Colonic mucosa (tissue), 4 donors: ENCODE results near the gene HSH2D. TPM values are rescaled to one million over a fixed set of nuclear protein-coding genes. Genes with fewer than 3 reads are reported as not detected.
"Not testable (repeated sequence)": the region's sequence is repeated elsewhere in the genome, so short reads cannot be mapped to it uniquely, and the experiment has no call there.

Experiments used
- DNase-seq: peaks from one replicate; pipeline ENCODE4 v3.0.0-alpha.2; 2020
- H3K27ac ChIP-seq: fragments of 200-600 bp; one replicate; pipeline ENCODE4 v1.8.0; 2021
- H3K27me3 ChIP-seq: fragments of 200-600 bp; one replicate; pipeline ENCODE4 v1.8.0; 2021
- H3K36me3 ChIP-seq: fragments of 200-600 bp; one replicate; pipeline ENCODE4 v1.8.0; 2021
- H3K4me1 ChIP-seq: fragments of 200-600 bp; one replicate; pipeline ENCODE4 v1.8.0; 2021; ENCODE audit warnings: mild to moderate bottlenecking
- H3K4me3 ChIP-seq: fragments of 200-600 bp; one replicate; pipeline ENCODE4 v1.8.0; 2021
- H3K9ac ChIP-seq, 2 donors: one replicate each; pipeline ENCODE4 v1.7.0; 2013; ENCODE audit warnings: control low read depth in 2 of 2, low read depth in 2 of 2, low read length in 2 of 2
- H3K9me3 ChIP-seq: fragments of 200-600 bp; one replicate; pipeline ENCODE4 v1.8.0; 2021
- intact Hi-C: fragments of 100-400 bp; cut with DNase I; formaldehyde crosslinking; loops from one replicate; pipeline ENCODE4 v1.14.1; 2022
- total RNA-seq, 2 donors: library from RNA; stranded (reverse); fragmentation: NEBNext Ultra II Directional in 1 of 2; extraction: Animal tissue kit (Norgen Biotek cat#: 25700) in 1 of 2; gene quantifications; one replicate each; pipeline ENCODE4 v1.2.1, GENCODE V29; 2021
- TF ChIP-seq, protein P1 (sequence below): fragments of 200-600 bp; IDR thresholded peaks from one replicate; pipeline ENCODE4 v1.8.0; 2022; ENCODE audit warnings: antibody characterized with exemption, mild to moderate bottlenecking
- donor health status: healthy.
- donor health status: DM: no; HTN: no; CAD: no.
- donor health status: DM: no; HTN: no; CAD: no.

The HSH2D gene
- total RNA-seq, 2 donors from 2014 or later = 13.5 to 14.0 TPM

DNA sequence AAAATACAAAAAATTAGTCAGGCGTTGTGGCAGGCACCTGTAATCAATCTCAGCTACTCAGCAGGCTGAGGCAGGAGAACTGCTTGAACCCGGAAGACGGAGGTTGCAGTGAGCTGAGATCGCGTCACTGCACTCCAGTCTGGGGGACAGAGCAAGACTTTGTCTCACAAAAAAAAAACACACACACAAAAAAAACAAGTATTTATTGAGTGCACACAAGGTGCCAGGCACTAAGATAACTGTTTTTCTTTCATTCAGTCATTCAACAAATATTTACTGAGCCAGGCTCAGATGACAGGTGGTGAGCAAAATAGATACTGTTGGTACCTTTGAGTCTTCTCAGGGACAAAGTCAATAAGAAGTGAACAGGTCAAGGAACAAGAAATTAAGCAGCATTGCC lies 23.6 kb downstream of the HSH2D start:
- intact Hi-C loops = no loop called here
- no peaks in the 10 kb centered on the region for H3K36me3 ChIP-seq
- TF ChIP-seq, protein P1, sequence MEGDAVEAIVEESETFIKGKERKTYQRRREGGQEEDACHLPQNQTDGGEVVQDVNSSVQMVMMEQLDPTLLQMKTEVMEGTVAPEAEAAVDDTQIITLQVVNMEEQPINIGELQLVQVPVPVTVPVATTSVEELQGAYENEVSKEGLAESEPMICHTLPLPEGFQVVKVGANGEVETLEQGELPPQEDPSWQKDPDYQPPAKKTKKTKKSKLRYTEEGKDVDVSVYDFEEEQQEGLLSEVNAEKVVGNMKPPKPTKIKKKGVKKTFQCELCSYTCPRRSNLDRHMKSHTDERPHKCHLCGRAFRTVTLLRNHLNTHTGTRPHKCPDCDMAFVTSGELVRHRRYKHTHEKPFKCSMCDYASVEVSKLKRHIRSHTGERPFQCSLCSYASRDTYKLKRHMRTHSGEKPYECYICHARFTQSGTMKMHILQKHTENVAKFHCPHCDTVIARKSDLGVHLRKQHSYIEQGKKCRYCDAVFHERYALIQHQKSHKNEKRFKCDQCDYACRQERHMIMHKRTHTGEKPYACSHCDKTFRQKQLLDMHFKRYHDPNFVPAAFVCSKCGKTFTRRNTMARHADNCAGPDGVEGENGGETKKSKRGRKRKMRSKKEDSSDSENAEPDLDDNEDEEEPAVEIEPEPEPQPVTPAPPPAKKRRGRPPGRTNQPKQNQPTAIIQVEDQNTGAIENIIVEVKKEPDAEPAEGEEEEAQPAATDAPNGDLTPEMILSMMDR = no peak
- H3K4me1 ChIP-seq = no peaks in the 10 kb centered on the region
- no peak for DNase-seq
- no peak overlapping the region for H3K9ac ChIP-seq
- H3K27me3 ChIP-seq = no peaks in the 10 kb centered on the region
- no peaks in the 10 kb centered on the region for H3K9me3 ChIP-seq
- no peak overlapping the region for H3K4me3 ChIP-seq
- no peak overlapping the region for H3K27ac ChIP-seq

DNA sequence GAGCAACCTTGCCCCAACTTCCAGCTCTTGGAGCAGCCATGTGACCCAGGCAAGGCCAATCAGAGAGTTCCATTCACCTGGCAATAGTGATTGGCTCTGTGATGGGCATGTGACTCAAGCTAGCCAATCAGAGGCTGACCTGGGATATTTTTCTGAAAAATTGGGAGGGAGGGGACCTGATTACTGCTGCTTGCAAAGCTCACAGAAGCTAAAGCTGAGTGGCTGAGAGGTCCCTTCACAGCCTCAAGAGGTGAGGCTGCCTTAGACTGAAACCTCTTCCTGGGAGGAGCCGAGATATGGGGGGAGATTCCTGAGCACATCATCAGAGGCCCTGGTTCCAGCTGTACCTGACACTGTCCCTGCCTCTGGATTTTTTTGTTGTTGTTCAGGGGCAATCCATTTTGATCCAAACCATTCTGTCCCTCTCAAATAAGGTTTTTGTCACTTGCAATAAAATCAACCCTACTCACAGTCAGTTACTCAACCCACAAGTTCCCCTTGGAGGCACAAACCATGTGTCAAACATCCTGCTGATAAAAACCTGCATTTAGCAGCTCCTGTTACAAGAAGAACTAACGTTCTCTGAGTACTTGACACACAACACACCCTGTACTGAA lies 25.1 kb downstream of the HSH2D start:
- no peaks in the 10 kb centered on the region for H3K36me3 ChIP-seq
- H3K27me3 ChIP-seq = no peaks in the 10 kb centered on the region
- H3K4me3 ChIP-seq = no peak overlapping the region
- H3K4me1 ChIP-seq = no peaks in the 10 kb centered on the region
- no peak overlapping the region for H3K27ac ChIP-seq
- DNase-seq = no peak
- TF ChIP-seq, protein P1 = no peak
- H3K9me3 ChIP-seq = no peaks in the 10 kb centered on the region
- intact Hi-C loops = no loop called here
- no peak overlapping the region for H3K9ac ChIP-seq

- intact Hi-C loops = no loop called here
- TF ChIP-seq, protein P1 = no peak
- Histone ChIP-seq H3K4me1 (no peaks in the 10 kb centered on the region), H3K27me3 (no peaks in the 10 kb centered on the region), H3K9ac (no peak overlapping the region), H3K4me3 (no peak overlapping the region), H3K36me3 (no peaks in the 10 kb centered on the region), H3K27ac (no peak overlapping the region), H3K9me3 (no peaks in the 10 kb centered on the region)
- DNase-seq = no peak
These were observed 26.6 kb downstream of the HSH2D start for GRCh38 chr19:16170134-16170533.

- intact Hi-C loops = loop anchor here (5.0 kb wide), 1 partner anchor 59 kb away; no protein-coding TSS in a partner anchor
- TF ChIP-seq, protein P1 = no peak
These were observed 32.5 kb downstream of the HSH2D start for GRCh38 chr19:16175954-16176353.

DNA sequence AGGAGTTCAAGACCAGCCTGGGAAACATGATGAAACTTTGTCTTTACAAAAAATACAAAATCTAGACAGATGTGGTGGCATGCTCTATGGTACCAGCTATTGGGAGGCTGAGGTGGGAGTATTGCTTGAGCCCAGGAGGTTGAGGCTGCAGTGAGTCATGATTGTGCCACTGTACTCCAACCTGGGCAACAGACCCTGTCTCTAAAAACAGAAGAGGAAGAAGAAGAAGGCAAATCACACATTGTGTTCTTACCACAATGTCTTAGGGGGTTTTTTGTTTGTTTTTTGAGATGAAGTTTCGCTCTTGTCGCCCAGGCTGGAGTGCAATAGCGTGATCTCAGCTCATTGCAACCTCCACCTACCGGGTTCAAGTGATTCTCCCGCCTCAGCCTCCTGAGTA lies 35.4 kb downstream of the HSH2D start:
- not testable (repeated sequence) for H3K36me3 ChIP-seq, H3K9me3 ChIP-seq, DNase-seq, H3K27me3 ChIP-seq, H3K4me3 ChIP-seq, H3K4me1 ChIP-seq, H3K27ac ChIP-seq, H3K9ac ChIP-seq
- intact Hi-C loops = loop anchor here (5.0 kb wide), 1 partner anchor 62 kb away; no protein-coding TSS in a partner anchor

More at GRCh38 chr19:16175954-16176353, 32.5 kb downstream of the HSH2D start:
- DNase-seq = no peak
- Histone ChIP-seq H3K9ac (no peak overlapping the region), H3K9me3 (no peaks in the 10 kb centered on the region), H3K27me3 (no peaks in the 10 kb centered on the region), H3K4me3 (no peak overlapping the region), H3K27ac (no peak overlapping the region), H3K4me1 (no peaks in the 10 kb centered on the region), H3K36me3 (no peaks in the 10 kb centered on the region)

DNA sequence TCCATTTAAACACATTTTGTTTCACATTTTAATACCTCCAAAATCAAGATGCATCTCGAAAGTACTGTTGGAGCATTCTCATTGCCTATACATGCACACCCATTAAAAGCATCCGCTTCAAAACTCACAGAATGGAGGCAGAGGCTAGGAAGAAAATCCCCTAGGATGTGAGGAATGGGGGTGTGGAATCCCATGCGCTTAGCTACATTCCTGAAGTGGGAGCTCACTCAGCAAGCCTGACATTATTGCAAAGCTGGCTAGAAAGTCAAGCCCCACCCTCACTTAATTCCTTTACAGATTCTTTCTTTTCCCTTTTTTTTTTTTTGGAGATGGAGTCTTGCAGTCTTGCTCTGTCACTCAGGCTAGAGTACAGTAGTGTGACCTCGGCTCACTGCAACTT lies 37.1 kb downstream of the HSH2D start:
- H3K4me3 ChIP-seq = no peak overlapping the region
- TF ChIP-seq, protein P1 = no peak
- no peaks in the 10 kb centered on the region for H3K27me3 ChIP-seq
- no peak overlapping the region for H3K27ac ChIP-seq
- H3K9me3 ChIP-seq = no peaks in the 10 kb centered on the region
- intact Hi-C loops = loop anchor here (5.0 kb wide), 1 partner anchor 553 kb away; no protein-coding TSS in a partner anchor
- H3K36me3 ChIP-seq = no peaks in the 10 kb centered on the region
- H3K9ac ChIP-seq = no peak overlapping the region
- no peak for DNase-seq
- no peaks in the 10 kb centered on the region for H3K4me1 ChIP-seq
